Medulla oblongata (tissue), 1 donor: Measurements from ENCODE around the gene PREX1.
A peak's percentile ranks its signal among the peaks of the same experiment; 100 is the strongest.

Experiments
- DNase-seq: peaks from one replicate; pipeline ENCODE4 v3.0.0-alpha.2; 2015; ENCODE audit errors: extremely low spot score

The PREX1 gene

DNA sequence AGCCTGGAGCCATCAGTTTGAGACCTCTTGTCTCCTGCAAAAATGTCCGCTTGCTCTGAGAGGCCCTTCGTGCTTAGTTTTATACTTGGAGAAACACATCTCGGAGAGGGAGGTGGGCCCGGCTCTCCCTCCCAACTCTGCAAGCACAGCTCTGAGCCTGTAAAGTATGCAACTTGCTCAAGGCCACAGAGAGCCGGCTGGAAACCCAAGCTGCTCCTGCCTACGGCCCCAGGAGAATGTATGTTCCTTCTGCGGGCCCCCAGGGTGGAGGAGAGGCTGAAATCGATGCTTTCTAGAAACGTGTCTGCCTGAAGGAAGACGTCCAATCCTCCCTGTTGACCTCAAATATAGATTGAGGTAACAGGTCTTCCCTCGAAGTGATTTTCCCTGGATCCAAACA lies 205.4 kb downstream of the PREX1 start:
- DNase-seq, result no peak

DNA sequence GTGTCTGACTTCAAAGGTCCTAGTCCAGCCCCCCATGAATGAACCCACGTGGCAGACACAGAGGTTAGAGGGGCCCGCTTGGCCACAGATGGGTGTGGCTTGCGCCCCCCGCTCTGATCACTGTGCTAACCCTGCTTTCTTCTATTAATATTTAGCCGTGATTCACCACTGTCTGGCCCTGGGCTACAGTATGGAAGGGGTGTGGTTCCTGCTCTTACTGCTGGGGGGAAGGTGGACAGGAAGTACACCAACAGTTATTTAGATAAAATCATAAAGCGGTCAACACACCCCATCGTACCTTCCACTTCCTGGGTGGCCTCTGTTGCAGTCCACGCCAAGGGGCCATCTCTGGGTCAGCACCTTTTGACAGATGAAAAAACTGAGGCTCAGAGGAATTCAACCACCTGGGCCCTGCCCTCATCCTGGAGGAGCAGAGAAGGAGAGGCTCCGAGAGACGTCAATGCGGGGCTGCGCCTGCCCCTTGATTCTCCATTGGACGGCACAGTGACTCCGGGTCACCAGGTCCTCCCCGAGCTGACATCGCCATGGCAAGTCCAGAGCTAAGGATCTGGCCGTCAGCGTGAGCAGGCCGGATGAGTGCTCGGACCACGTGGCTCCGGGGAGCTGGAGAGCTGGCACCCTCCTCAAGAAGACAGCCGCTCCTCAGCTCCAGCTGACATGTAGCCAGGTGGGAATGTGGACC lies 206.3 kb downstream of the PREX1 start:
- no peak for DNase-seq

DNA sequence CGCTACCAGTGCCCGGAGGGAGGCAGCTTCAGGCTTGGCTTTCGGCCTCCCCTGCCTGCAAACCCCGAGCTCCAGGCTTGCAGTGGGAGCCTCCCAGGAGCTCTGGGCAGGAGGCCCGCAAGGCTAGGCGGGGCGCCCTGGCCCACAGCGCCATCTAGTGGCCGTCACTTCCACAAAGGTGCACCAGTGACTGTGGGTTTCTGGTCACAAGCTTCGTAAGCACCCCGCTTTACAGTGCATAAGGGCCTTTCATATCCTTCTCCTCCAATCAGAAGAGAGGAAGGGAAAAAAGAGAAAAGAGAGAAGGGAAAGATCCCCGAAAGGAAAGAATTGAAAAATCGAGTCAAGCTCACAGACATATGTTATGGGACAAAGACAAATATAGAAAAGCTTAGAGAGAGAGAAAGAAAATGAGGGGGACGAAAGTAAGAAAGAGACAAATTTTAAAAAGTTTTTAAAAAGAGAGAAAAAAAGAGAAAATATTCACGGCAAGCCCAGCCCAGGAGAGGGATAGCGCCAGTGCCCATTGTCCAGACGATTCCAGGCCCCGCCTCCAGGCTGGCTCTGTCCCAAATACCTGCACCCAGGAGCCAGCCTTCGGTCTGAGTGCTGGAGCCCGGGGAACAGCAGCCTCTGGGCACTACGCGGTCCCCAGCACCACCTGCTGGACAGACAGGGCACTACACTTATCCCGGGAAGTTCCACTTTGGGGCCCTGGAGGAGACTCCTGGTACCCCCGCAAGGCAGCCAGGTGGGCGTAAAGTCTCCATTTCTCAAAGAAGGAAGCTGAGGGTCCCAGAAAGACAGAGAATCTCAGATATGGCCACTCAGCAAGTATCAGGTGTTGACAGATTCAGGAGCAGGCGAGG lies 207.1 kb downstream of the PREX1 start:
- DNase-seq, result peak; percentile 87

DNA sequence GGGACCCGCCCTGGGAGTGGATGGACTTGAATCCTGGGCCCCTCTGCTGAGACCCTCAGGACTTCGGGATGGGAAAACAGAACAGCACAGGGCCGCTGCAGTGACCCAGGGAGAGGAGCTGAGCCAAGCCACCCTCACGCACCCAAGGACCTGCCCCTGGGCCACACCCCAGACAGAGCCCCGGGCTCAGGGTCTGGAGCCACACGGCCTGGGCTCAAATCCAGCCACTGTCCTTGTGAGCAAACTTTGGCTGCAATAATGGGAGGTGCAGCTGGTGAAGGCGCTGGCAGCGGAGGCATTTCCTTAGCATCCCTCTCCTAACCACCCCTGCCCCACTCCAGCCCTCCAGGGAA lies 207.7 kb downstream of the PREX1 start:
- DNase-seq, result no peak

DNA sequence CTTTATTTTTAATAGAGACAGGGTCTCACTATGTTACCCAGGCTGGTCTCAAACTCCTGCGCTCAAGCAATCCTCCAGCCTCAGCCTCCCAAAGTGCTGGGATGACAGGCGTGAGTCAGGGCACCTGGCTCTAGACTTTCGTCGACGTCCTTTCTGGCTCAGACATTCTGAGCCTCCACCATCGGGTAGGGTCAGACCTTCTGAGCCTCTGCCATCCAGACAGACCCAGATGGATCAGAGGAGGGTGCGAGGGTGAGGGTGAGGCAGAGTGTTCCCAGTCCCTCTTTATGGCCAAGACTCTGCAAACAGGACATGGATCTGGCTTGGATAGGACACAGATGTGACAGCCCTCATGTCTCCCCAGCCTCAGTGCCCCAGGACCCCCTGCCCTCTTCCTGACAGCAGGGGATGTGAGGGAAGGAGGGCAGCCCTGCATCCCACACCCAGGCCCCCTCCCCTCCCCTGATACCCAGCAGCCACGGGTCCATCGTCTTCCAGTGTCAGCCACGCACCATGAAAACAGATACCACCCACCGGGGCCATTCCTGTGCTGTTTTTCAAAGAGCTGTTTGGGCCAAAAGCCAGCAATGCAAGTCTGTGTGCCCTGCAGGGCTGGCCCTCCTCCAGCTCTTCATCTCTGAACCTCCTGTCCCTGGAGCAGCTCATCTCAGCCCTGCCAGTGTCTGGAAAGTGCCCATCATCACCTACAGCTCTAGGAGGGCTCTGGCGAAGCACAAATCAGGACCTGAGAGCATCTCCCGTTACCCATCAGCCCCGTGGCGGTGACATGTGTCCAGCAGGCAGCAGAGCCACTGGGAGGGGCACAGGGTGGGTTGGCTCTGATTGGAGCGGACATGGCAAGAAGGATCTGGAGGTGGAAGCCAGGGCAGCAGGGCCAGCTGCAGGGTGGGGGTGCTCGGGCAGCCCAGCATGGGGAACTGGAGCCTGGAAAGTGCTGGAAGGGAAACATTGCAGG lies 208.4 kb downstream of the PREX1 start:
- no peak for DNase-seq

DNA sequence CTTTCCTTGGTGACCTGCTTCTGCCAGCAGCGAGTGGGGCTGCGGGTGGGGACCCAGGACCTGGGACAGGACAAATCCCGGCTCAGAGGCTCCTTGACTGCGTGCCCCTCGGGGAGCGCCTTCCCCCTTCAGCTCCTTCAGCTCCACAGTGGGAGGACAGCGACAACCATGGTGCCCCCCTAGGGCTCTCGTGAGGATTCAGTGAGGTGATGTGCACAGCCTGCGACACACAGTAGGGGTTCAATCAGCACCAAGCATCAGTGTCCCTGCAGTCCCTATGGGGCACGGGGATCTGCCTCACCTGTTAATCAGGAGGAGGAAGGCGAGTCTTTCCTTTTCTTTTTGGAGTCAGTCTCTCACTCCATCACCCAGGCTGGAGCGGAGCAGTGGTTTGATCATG lies 209.2 kb downstream of the PREX1 start:
- DNase-seq, result no peak

DNA sequence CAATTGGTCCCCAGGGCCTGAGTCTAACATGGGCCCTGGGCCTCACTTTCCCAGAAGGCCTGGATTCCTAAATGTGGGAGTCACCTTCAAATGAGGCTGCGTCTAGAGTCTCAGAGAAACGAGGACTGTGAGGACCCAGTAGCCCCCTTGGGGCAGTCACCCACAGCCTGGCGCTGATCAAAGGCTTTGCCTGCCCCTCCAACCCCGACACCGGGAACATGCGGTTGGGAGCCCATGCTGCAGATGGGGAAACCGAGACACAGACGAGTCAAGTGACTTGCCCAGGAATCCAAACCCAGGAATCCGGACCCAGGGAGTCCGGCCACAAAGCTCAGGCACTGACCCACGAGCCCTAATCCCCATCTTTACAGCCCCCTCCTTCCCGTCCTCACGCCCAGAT lies 209.7 kb downstream of the PREX1 start:
- DNase-seq, result no peak

DNA sequence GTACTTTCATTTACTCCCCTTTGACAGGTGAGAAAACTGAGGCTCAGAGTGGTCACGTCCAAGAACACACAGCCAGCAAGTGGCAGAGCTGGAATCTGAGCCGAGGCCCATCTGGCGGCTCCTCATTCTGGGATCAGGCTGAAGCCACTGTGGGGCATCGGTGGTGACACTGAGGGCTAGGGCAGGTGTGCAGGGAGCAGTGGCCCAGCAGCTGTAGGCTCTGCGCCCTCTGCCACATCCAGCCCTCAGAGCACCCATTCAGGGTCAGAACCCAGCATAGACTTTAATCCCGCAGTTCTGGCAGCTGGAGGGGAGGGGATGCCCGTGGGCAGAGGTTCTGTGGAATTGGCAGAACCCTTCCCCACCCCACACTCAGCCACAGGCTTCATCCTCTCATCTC lies 210.3 kb downstream of the PREX1 start:
- DNase-seq, result no peak

DNA sequence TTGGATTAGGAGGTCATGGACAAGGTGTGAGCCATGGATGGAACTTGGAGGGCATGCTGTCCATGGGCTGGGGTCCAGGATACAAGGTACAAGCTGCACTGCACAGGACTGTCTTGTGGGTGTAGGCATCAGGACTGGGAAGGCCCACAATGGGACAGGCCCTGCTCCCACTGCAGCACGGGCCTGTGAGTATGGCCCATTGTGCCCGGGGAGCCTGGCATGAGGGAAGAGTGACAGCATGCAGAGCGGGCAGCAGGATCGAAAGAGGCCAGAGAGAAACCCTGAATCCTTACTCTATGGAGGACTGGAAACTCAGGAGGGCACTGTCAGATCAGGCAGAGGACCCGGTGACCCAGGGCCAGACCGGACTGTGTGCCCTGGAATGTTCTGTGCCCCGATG lies 211.3 kb downstream of the PREX1 start:
- DNase-seq, result no peak

DNA sequence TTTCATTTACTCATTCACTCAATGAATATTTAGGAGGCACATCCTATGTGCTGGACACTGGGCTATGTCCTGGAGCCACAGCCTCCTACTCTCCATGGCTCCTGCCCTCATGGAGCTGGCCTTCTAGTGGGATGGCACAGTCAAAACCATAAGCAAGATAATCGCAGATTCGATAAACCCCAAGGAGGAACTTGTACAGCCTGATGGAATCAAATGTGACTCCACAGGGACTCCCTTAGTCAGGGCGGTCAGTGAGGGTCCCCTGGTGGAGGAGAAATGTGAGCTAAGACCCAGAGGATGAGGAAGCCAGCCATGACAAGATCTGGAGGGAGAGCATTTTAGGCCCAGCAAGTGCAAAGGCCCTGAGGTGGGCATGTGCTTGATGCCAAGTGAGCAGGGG lies 211.9 kb downstream of the PREX1 start:
- DNase-seq, result no peak

DNA sequence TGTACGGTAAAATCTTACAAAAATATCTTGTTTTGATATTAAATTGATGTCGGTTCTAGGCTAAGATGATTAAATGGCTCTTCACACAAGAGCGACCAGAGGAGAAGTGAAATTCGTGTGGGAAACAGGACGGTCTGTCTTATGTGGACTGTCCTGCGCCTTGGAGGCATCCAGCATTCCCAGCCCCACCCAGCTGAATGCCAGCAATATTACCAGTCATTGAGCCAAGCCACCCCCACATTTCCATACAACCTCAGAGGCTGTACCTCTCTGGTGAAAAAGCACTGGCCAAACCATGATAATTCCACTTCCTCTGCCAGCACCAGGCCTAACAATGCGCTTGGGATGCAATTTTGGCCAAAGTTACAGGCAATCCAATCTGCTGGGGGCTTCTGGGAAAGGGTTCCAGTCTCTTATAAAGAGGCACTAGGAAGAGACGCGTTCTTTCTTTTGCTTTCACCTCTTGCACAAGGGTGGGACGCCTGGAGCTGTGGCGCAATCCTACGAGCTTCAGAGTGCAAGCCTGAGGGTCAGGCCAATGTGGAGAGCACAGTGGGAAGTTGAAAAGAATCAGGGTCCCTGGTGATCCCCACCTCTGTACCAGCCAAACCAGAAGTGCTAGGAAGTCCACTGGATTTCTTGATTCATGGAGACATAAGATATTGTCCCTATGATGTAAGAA lies 213.1 kb downstream of the PREX1 start:
- no peak for DNase-seq

DNA sequence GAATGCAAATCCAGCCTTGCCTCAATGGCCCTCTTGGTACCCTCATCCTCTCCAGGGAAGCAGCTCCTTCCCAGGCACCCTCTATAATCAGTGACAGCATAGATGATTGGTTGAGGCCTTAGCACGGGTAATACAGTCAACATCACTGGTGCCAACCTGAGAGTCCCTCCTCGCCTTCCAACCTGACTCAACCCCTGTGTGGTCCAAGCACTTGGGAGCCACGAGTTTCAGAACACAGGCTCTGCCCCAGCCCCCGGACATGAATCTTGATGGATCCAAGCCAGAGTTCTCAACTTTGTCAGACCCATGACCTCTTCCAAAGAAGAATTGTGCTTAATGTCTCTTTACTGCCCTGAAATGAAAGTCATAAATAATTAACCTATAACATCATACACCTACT lies 213.9 kb downstream of the PREX1 start:
- no peak for DNase-seq

DNA sequence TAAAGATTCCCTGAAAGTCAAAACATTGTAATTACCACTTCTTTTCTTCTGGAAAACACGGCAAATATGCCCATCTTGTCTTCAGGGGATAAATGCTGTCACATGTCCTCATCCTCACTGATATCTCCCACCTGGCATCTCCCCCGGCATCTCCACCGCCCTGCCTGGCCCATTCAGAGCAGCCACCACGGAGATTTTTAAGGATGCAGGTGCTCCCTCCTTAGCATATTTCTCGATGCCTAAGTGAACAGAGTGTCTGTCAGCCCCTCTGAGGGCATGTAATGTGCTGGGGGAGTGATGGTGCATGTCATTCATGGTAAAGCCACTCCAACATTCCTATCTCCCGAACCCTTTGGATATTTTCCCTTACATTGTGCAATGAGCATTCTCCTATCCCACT lies 215.5 kb downstream of the PREX1 start:
- DNase-seq, result no peak

DNA sequence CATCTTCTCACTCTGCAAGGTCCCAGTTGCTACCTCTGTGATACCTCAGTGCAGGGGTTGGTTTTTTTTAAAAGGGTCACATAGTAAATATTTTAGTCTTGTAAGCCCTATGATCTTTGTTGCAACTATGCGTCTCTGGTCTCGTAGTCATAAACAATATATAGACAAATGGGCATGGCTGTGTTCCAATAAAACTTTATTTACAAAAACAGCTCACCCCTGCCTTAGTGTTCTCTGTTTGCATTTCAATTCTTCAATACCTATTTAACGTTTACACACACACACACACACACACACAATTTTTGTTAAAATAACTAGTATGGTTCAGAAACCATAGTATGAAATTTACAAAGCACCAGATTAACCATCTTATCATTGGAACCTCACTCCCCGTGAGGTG lies 216.8 kb downstream of the PREX1 start:
- no peak for DNase-seq

DNA sequence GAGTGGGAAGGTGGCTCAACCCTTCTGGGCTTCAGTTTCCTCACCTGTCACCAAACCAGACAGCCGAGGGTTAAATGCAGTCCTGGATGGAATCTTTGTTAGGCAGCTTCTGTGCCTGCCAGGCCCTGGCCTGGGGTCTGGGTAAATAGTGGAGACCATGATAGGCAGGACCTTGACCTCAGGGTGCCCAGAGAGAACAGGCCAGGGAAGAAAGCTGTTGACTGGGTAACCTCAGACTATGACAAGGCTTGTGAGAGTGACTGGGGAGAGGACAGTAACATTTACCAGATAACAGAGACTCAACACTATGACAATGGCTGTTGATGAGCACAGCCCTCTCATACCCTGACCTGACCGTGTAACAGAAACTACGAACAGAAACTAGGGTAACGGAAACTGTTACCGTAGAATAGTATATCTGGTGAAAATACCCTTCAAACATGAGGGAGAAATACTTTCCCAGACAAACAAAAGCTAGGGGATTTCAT lies 218.3 kb downstream of the PREX1 start:
- DNase-seq, result no peak

DNA sequence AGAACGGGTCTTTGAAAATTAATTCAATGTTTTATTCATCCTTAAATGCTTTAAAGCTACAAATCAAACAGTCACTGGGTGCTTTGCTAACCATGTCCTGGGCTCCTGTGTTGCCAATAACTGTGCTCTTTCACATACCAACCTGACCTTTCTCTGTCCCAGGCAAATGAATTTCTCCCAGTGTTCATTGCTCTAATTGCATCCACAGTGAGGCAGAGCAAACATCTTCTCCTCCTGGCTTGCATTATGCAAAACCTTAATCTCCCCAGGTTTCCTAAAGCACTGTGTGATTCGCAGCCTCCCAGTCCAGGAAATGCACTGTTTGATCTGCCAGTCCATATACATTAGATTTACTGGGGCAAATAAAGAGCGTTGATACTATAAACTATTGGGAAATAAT lies 219.0 kb downstream of the PREX1 start:
- DNase-seq, result no peak

DNA sequence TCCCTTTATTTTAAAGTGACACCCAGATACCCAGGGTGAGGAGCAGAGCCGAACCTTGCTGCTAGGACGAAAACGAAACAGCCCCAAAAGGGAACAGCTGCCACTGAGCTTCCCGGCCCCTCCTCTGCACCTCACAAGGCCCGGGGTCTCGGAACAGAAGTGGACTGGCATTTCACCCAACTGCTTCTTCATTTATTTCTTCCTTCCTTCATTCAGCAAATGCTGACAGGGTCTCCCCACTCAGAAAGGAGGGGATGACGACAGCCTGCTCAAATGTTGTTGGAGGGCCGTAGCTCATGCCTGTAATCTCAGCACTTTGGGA lies 220.3 kb downstream of the PREX1 start:
- DNase-seq, result no peak

DNA sequence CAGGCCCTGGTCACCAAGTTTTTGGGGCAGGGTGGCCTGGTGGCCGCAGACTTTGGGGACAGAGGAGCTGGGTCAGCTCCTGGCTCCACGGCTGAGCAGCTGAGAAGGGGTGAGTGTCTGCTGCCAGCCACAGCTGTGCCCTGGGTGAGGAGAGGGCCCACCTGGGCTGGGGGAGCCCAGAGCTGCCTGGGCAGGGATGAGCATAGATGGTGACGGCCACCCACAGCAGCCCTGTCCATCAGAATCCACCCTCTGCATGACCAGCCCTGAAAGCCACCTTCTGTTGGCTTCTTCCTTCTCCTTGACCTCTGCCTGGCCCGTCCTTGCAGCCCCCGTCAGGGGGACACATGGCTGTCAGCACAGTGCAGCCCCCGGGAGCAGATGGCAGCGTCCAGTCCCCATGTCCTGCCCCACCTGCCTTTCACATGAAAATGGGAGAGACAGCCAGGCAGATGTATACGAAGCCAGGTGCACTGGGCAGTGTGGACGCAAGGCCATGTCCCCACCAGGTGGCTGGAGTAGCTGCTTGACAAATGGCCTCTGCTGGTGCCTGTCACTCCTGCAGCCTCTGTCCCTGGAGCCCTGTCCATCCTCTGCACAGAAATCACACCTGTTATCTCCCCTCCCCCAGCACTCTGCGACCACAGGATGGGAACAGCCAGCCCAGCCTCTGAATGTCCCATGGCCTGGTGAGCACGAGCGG lies 220.8 kb downstream of the PREX1 start:
- DNase-seq, result no peak

DNA sequence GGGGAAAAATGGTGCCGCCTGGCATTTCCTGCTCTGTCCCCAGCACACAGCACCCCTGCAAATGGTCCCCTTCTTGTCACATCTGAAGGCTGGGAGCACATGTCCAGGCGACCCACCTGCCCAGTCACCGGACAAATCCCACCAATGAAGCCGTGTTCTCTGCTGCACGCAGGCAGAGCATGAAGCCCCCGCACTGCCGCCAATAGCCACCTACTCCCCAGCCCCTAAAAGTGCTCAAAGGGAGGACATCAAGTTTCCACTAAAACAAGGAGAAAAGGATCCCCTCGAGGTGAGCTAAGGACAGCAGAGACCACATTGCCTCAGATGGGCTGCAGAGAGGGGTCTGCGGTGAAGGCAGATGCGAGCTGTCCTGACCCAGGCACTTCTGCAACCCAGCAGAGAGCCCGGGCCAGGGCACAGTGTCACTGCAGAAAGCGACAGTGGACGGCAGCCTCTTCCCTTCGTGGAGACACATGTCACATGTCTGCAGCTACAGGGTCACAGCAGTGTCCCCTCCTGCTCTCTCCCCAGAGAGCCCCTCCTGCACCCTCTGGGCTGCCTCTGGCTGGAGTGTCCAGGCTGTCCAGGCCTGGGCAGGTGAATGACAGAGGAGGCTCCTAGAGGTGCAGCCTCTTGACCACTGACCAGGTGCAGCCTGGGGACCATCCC lies 221.5 kb downstream of the PREX1 start:
- DNase-seq, result no peak

DNA sequence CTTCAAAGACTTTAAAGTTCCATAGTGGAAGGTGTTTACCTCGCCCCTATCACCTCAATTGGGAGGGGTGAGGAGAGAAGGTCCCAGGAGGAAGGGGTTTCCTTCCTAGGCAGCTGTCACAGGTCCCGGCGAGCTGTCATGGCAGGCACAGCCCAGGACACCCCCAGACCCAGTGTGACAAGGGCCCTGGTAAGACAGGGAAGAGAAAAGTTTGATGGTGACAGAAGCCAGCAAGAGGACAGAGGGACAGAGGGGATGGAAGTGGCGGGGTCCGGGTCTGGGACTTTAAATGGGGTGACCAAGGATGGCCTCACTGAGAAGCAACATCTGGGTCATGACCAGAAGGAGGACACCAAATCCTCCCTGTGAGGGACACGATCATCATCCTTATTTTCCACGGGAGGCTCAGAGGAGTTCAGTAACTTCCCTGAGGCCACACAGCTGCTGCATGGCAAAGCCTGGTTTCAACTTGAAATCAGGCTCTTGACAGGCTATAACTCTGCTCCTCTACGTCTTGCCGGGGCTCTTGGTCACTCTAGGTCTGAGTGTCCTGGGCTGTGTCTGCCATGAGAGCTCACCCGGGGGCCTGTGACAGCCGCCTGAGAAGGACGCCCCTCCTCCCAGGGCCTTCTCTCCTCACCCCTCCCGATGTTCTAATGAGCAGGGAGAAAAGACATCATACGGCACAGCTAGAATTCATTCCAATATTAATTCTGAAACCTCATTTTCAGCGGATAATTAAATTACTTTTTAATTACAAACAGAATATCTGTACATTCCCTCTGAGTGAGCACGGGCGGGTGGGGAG lies 222.2 kb downstream of the PREX1 start:
- no peak for DNase-seq
